ENCODE data around the gene LRRC3C. TPM values are rescaled to one million over a fixed set of nuclear protein-coding genes. Genes with fewer than 3 reads are reported as not detected.

Gene LRRC3C
- total RNA-seq, 1 experiment from 2014 or later: not detected

DNA sequence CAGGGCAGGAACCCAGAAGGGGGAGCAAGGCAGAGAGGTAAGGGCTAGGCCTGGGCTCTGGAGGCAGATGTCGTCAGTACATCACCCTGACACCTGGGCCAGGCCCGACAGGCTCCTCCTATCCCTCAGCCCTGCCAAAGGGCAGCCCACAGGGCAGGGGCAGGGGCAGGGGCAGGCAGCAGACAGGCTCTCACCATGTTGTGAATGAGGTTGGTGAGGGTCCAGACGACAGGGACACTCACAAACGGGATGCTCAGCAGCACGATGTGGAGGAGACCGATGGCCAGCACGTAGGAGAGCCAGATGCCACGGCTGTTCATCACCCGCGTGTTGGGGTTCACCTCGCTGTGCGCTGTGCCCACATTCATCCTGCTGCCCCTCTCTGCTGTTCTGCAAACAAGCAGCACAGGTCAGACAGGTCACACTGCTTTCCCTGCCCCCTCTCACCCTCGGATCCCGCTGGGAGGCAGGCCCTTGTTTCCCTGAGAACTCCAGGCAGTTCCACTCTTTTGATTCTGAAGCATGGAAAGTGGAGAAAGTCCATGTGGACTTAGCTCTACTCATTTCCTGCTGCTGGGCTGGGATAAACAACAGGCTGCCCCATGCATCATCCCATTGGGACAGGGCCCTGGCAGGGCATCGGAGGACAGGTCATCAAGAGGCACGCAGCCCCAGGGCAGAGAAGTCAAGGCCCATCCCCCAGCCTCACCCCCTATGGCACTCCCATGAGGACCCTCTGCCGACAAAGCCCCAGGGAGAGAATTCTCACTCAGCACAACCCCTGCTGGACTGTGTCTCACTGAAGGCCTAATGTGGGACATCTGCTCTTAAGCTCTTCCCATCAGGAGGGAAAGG is 3.5 kb upstream of the LRRC3C start:
- peak; percentile 14 for DNase-seq (ENCODE audit: low read depth)

DNA sequence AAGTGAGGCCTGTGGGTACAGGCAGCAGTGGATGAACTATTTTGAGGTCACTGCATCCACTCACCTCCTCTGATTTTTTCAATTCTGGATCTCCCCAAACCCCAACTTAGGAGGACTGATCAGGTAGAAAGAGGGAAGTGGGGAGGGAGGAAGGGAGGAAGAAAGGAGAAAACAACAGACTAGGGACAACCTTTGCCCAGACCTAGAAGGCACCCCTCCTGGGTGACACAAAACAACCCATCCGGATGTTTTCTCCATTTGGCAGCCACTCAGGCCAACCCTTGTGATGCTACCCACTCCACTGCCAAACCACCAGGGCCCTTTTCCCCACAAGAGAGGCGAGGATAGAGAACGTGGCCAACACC is 2.9 kb upstream of the LRRC3C start:
- DNase-seq (ENCODE audit: low read depth): no peak

GRCh38 chr17:39925282-39926134 is 2.0 kb upstream of the LRRC3C start:
- DNase-seq (ENCODE audit: low read depth): no peak

- DNase-seq (ENCODE audit: low read depth): no peak
Measured at GRCh38 chr17:39926135-39926587, 1.4 kb upstream of the LRRC3C start.

DNA sequence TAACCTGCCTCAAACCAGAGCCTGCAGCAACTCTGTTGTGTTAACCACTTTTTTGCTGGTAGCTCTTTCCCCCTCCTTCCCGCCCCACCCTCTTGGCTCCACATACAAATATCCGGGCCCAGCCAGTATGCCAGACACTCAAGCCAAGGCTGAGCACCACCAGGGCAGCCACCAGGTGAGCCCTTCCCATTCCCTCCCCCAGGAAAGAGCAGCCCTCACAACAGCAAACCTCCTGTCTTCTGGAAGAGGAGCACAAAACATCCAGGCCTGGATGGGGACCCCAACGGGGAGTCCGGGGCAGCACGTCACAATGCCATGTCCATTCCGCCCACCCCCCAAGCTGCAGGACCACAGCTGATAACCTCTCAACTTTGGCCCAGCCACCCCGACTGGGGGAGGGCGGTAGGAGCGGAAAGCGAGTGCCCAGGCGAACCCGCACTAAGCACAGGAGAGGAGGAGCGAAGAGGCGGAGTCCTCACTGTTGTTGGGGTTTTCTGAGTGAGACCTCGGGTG is 888 bp upstream of the LRRC3C start:
- no peak for DNase-seq (ENCODE audit: low read depth)

DNA sequence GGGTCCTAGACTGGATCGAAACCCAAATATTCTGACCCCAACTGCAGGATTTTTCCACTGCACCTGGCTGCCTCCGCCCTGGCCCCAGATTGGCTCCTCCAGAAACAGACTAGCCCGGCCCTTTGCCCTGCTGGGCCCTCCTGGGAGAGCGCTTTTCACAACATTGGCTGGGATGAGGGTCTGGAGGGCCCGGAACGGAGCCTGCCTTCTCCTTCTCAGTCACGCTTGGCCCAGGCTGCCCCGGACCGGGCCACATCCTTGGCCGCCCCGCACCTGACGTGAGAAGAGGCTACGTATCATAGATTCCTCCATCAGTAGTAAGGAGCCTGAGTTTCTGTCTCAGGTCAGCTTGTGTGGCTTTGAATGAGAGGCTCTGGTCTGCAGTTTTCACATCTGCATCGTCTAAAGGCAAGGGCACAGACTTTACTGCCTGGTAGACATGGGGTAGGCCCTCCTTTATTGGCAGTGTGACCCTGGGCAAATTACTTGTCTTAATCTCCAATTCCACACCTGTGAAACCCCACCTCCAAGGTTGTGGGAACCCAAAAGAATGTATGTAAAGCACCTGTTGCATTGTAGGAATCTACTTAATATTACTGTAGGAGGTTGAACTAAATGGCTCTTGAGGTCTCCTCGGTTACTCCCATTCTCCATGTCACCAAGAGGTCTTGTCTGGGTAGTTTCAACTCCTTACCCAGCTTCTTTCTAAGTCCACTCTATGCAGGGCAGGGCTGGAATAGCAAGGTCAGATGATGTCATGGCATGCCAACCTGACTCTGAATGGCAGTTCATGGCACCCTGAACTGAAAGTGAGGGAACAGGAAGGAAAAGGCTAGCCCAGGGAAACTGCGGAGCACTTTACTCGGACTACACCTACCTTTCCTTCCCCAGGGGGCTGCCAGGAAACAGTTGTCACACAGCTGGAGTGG is 661 bp downstream of the LRRC3C start:
- DNase-seq (ENCODE audit: low read depth): no peak

DNA sequence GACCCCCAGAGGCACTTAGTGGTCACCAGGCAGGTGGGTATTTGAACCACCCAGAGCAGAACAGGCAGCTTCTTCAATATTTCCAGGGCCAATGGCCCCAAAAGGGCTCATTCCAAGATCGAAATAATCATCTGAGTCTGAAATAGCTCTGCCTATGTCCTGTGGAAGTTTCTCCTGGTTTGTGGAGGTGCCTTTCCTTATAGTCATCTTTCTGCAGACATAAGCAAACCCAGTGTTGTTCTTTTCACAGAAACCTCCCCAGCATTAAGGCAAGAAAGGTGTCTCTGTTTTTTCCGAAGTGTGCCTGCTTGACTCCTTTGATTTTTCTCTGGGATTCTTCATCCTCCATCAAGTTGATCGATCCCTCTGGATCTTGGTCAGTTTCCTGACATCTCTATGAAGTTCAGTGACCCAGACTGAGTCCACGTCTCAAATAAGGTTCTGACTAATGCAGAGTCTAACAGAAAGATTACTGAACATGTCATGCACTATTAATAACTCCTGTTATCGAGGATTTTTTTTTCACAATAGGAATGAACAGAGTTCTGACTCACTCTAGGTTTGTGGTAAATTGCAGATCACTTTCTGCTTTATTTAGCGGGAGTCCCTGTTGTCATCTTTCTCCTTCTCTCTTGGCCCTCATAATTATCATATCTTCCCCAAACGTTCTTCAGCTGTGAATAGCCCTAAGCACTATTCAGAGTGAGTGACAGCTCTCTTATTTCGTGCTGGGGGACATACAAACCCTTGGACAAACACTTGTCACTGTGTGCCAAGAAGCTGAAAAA is 1.5 kb downstream of the LRRC3C start:
- peak; percentile 83 for DNase-seq (ENCODE audit: low read depth)

- peak; percentile 61 for DNase-seq (ENCODE audit: low read depth)
Measured at GRCh38 chr17:39929646-39930407, 2.3 kb downstream of the LRRC3C start.

DNA sequence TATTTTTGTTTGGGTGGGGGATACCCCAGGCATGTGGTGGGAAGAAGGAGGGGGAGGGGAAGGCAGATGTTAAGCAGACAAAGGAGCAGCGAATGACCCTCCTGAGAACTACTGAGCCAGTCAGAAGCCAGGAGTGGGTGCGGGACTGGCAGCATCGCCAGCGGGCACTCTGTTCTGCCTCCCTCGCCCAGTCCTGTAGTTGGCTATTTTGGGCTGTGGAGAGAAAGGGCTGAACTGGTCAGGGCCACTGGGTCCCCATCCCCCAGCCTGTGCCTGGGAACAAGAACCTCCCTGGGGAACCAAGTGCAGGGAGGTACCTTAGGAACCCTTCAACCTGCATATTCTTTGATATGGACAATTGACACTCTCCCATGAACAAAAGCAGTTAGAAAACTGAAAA is 6.4 kb downstream of the LRRC3C start:
- no peak for DNase-seq (ENCODE audit: low read depth)

GRCh38 chr17:39934324-39934723 is 6.8 kb downstream of the LRRC3C start:
- DNase-seq (ENCODE audit: low read depth): no peak

GRCh38 chr17:39935909-39936308 is 8.4 kb downstream of the LRRC3C start:
- DNase-seq (ENCODE audit: low read depth): peak; percentile 14

GRCh38 chr17:39937447-39937846 is 9.9 kb downstream of the LRRC3C start:
- no peak for DNase-seq (ENCODE audit: low read depth)

DNA sequence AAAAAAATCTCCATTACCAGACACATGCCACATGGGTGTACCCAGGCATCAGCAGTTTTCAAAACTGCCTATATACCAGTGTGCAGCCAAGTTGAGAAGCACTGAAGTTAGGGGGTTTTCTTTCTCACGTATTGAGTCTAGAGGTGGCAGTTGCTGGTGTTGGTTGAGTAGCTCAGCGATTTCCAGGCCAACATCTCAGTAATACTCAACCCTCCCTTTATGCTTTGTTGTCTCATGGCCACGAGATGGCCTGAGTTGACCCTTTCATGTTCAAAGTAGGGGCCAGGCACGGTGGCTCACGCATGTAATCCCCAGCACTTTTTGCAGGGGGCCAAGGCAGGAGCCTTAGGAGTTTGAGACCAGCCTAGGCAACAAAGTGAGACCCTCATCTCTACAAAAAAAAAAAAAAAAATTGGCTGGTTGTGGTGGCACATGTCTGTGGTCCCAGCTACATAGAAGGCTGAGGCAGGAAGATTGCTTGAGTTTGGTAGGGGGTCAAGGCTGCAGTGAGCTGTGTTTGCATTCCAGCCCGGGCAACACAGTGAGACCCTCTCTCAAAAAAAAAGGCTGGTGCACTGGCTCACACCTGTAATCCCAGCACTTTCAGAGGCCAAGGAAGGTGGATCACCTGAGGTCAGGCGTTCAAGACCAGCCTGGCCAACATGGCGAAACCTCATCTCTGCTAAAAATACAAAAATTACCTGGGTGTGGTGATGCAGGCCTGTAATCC is 10.8 kb downstream of the LRRC3C start:
- no peak for DNase-seq (ENCODE audit: low read depth)

GRCh38 chr17:39939106-39939505 is 11.6 kb downstream of the LRRC3C start:
- no peak for DNase-seq (ENCODE audit: low read depth)

DNA sequence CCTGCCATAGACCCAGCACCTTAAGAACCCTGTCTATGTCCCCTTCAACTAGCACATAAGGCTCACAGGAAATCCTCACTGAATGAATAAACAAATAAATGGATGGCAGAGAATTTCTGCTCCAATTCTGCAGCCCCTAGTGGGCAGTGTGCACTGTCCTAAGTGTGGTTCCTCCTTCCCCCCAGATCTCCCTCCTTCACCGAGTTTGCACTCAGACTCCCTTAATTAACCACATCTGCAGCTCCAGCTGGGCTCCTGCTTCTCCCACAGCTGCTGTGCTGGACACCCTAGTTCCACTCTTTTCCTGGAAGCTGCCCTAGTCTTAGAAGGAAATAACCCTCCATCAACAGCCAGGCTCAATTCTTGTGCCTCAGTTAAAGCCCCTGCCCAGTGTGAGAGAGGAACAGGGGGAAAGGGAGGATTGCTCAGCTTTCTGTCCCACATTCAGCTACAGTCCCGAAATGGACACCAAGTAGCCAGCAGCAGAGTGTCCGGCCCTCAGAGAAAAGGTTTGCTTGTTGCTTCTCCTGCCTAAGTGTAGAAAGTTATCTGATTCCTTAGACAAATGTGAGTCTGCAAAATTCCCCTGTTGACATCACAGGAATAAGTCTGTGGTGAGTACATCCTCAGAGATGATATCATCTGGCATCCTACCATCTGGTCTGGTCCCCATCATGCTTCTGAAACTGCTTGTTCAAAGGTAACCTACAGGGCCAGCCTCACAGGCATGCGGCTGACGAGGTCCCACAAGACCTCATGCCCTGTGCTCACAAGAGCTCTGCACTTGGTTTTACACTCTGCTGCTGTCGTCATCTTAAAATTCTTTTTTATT is 12.3 kb downstream of the LRRC3C start:
- peak; percentile 77 for DNase-seq (ENCODE audit: low read depth)

DNA sequence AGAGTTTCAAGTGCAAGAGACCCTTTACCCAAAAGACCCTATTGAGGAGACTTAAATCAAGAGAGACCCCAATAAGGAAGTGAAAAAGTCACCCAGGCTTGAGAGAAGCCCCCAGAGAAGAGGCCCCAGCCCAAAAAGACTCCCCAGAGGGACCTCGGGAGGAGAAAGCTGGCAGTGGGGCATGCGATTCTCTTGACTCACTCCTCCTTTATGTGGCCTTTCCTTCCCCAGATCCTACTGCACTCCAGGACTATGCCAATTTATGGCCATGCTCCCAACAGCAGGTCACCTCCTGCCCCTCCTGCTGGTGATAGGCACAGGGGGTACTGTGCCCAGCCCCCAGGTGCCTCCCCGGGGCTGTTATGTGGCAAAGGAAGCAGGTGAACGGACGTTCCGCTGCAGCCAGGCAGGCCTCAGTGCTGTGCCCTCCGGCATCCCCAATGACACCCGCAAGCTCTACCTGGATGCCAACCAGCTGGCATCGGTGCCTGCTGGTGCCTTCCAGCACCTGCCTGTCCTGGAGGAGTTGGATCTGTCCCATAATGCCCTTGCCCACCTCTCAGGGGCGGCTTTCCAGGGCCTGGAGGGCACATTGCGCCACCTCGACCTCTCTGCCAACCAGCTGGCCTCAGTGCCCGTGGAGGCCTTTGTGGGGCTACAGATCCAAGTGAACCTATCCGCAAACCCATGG is 16.3 kb downstream of the LRRC3C start:
- DNase-seq (ENCODE audit: low read depth): no peak

DNA sequence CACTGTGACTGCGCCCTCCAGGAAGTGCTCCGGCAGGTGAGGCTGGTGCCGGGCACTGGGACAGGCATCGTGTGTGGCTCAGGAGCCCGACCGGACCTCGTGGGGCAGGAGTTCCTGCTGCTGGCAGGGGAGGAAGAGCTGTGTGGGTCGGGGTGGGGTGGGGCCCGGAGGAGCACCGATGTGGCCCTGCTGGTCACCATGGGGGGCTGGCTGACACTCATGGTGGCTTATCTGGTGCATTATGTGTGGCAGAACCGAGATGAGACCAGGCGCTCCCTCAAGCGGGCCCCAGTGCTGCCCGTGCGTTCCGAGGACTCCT is 16.8 kb downstream of the LRRC3C start:
- DNase-seq (ENCODE audit: low read depth): no peak
